H9 (cell line): ENCODE results near the gene TIGD6. TPM values are rescaled to one million over a fixed set of nuclear protein-coding genes. Genes with fewer than 3 reads are reported as not detected.

Source experiments
- DNase-seq: peaks from one replicate; pipeline ENCODE4 v3.0.0-alpha.2; 2017
- H2AFZ ChIP-seq: one replicate; pipeline ENCODE4 v1.6.1; 2013; ENCODE audit warnings: mild to moderate bottlenecking, low read length, control low read depth, moderate library complexity
- H2AK5ac ChIP-seq: 2 replicates; pipeline ENCODE4 v1.6.1; 2013; ENCODE audit warnings: low read length, control low read depth, mixed read lengths; ENCODE audit not compliant: insufficient read length
- H2BK120ac ChIP-seq: one replicate; pipeline ENCODE4 v1.6.1; 2013; ENCODE audit warnings: low read depth, mild to moderate bottlenecking, low read length, control low read depth, inconsistent platforms; ENCODE audit not compliant: poor library complexity, severe bottlenecking
- H2BK12ac ChIP-seq: 2 replicates; pipeline ENCODE4 v1.6.1; 2013; ENCODE audit warnings: low read length, control low read depth, mixed read lengths, low read depth; ENCODE audit not compliant: insufficient read length
- H2BK15ac ChIP-seq: 2 replicates; pipeline ENCODE4 v1.6.1; 2013; ENCODE audit warnings: low read depth, low read length, control low read depth
- H2BK20ac ChIP-seq: one replicate; pipeline ENCODE4 v1.6.1; 2013; ENCODE audit warnings: low read depth, mild to moderate bottlenecking, low read length, control low read depth, inconsistent platforms; ENCODE audit not compliant: poor library complexity, severe bottlenecking
- H2BK5ac ChIP-seq: 2 replicates; pipeline ENCODE4 v1.6.1; 2013; ENCODE audit warnings: low read length, control low read depth, mixed read lengths; ENCODE audit not compliant: insufficient read length
- H3K14ac ChIP-seq: 2 replicates; pipeline ENCODE4 v1.6.1; 2013; ENCODE audit warnings: low read length, control low read depth; ENCODE audit not compliant: insufficient read depth
- H3K18ac ChIP-seq: 2 replicates; pipeline ENCODE4 v1.6.1; 2013; ENCODE audit warnings: low read depth, mild to moderate bottlenecking, mixed read lengths, low read length, control low read depth; ENCODE audit not compliant: insufficient read length
- H3K23ac ChIP-seq: 2 replicates; pipeline ENCODE4 v1.6.1; 2013; ENCODE audit warnings: low read length, control low read depth, mixed read lengths, low read depth; ENCODE audit not compliant: insufficient read length
- H3K23me2 ChIP-seq: 2 replicates; pipeline ENCODE4 v1.6.1; 2013; ENCODE audit warnings: low read depth, mild to moderate bottlenecking, mixed read lengths, low read length, control low read depth; ENCODE audit not compliant: insufficient read length, poor library complexity, severe bottlenecking
- H3K27ac ChIP-seq: 2 replicates; pipeline ENCODE4 v1.5.1; 2013; ENCODE audit warnings: low read length, control low read depth, mixed read lengths, low read depth; ENCODE audit not compliant: insufficient read length
- H3K27me3 ChIP-seq: 2 replicates; pipeline ENCODE4 v1.6.1; 2013; ENCODE audit warnings: low read length, control low read depth, inconsistent platforms; ENCODE audit not compliant: insufficient read depth
- H3K4ac ChIP-seq: 2 replicates; pipeline ENCODE4 v1.6.1; 2013; ENCODE audit warnings: low read depth, mild to moderate bottlenecking, control low read depth, inconsistent platforms, low read length, moderate library complexity
- H3K4me1 ChIP-seq: 2 replicates; pipeline ENCODE4 v1.6.1; 2013; ENCODE audit warnings: low read length, control low read depth, inconsistent platforms; ENCODE audit not compliant: insufficient read depth
- H3K4me2 ChIP-seq: 2 replicates; pipeline ENCODE4 v1.6.1; 2013; ENCODE audit warnings: low read length, control low read depth, mixed read lengths; ENCODE audit not compliant: insufficient read length, insufficient read depth
- H3K56ac ChIP-seq: 2 replicates; pipeline ENCODE4 v1.6.1; 2013; ENCODE audit warnings: low read depth, mild to moderate bottlenecking, mixed read lengths, low read length, control low read depth; ENCODE audit not compliant: insufficient read length
- H3K79me1 ChIP-seq: 2 replicates; pipeline ENCODE4 v1.6.1; 2013; ENCODE audit warnings: low read depth, mild to moderate bottlenecking, moderate library complexity, low read length, control low read depth, inconsistent platforms; ENCODE audit not compliant: insufficient read depth, poor library complexity, severe bottlenecking
- H3K79me2 ChIP-seq: 2 replicates; pipeline ENCODE4 v1.6.1; 2013; ENCODE audit warnings: low read length, control low read depth, inconsistent platforms; ENCODE audit not compliant: insufficient read depth
- H3K9ac ChIP-seq: 2 replicates; pipeline ENCODE4 v1.6.1; 2013; ENCODE audit warnings: low read length, control low read depth, mixed read lengths; ENCODE audit not compliant: insufficient read length; ENCODE audit errors: extremely low read depth
- H3K9me3 ChIP-seq: one replicate; pipeline ENCODE4 v1.6.1; 2013; ENCODE audit warnings: low read depth, low read length, inconsistent platforms; ENCODE audit not compliant: control insufficient read depth
- H3T11ph ChIP-seq: one replicate; pipeline ENCODE4 v1.6.1; 2013; ENCODE audit warnings: mild to moderate bottlenecking, low read length, control low read depth, inconsistent platforms
- H4K20me1 ChIP-seq: one replicate; pipeline ENCODE4 v1.6.1; 2013; ENCODE audit not compliant: control insufficient read depth, insufficient read length, insufficient read depth
- H4K5ac ChIP-seq: 2 replicates; pipeline ENCODE4 v1.6.1; 2013; ENCODE audit warnings: low read depth, mild to moderate bottlenecking, mixed read lengths, low read length, control low read depth; ENCODE audit not compliant: insufficient read length
- H4K8ac ChIP-seq: replicated peaks from 2 replicates; pipeline ENCODE4 v1.6.1; 2013; ENCODE audit warnings: low read length, control low read depth, mixed read lengths, low read depth; ENCODE audit not compliant: insufficient read length
- H4K91ac ChIP-seq: 2 replicates; pipeline ENCODE4 v1.6.1; 2013; ENCODE audit warnings: low read depth, mild to moderate bottlenecking, moderate library complexity, mixed read lengths, low read length, control low read depth; ENCODE audit not compliant: insufficient read length
- H3K27ac Mint-ChIP-seq, 3 experiments: 2 replicates in 2 of 3; 3 replicates in 1 of 3; pipeline ENCODE4 v1.8.0; 2020 to 2021; ENCODE audit warnings: mixed read lengths in 3 of 3, mild to moderate bottlenecking in 1 of 3, moderate library complexity in 1 of 3
- H3K27me3 Mint-ChIP-seq: 2 replicates; pipeline ENCODE4 v1.8.0; 2021; ENCODE audit warnings: low read depth, mild to moderate bottlenecking, moderate library complexity, mixed read lengths
- H3K36me3 Mint-ChIP-seq, 3 experiments: 2 replicates in 2 of 3; 3 replicates in 1 of 3; pipeline ENCODE4 v1.8.0; 2020 to 2021; ENCODE audit warnings: low read depth in 3 of 3, mixed read lengths in 3 of 3; ENCODE audit not compliant: insufficient read depth in 1 of 3
- H3K4me1 Mint-ChIP-seq, 2 experiments: 2 replicates each; pipeline ENCODE4 v1.8.0; 2020; ENCODE audit warnings: mixed read lengths in 2 of 2
- H3K4me3 Mint-ChIP-seq, 2 experiments: 2 replicates in 1 of 2; 3 replicates in 1 of 2; pipeline ENCODE4 v1.8.0; 2020 to 2021; ENCODE audit warnings: mild to moderate bottlenecking in 2 of 2, mixed read lengths in 2 of 2, moderate library complexity in 1 of 2
- H3K9me3 Mint-ChIP-seq, 2 experiments: 2 replicates in 1 of 2; 3 replicates in 1 of 2; pipeline ENCODE4 v1.8.0; 2020; ENCODE audit warnings: mild to moderate bottlenecking in 2 of 2, mixed read lengths in 2 of 2, moderate library complexity in 1 of 2
- WGBS: extraction: QIAGEN DNeasy Blood & Tissue Kit; methylation state at CpG from one replicate; pipeline ENCODE4 v1.1.7; 2013; ENCODE audit warnings: missing lambda C conversion rate, low lambda C conversion rate, mixed read lengths; ENCODE audit not compliant: insufficient read length; ENCODE audit errors: extremely low coverage; 5-methylcytosine and 5-hydroxymethylcytosine counted together
- total RNA-seq: library from RNA; stranded (reverse); gene quantifications from 2 replicates; pipeline ENCODE4 v1.2.1, GENCODE V29; 2021
- TF ChIP-seq, protein P1 (sequence below): fragments of 200-600 bp; sonication (generic); conservative IDR thresholded peaks from 3 replicates; pipeline ENCODE4 v1.8.0; 2021; ENCODE audit warnings: antibody characterized with exemption, mild to moderate bottlenecking

The TIGD6 gene
- total RNA-seq, 1 experiment from 2014 or later = 1.8 TPM

DNA sequence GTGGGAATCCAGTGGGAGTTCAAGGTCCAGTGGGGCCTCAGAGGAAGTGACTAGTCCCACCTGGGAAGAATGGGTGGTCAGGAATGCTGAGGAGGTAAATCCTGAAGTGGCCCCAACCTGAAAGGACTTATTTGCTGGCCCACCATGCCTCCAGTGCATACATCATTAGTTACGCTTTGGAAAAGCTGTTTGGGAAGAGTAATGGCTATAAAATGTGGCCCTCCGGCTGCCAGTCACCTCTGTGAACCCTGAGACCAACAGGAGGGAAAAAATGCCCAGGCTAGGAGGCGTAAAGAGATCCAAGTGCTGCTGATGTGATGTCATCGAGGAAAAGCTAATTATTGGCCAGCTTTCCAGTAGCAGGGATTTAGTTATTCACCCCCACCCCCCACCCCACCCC lies 42.6 kb downstream of the TIGD6 start:
- H3K27me3 ChIP-seq = no peaks in the 10 kb centered on the region; the same call in 1 of the 2 replicates
- H2BK12ac ChIP-seq = no peak overlapping the region
- WGBS = no CpG with 5 or more reads among the region's 4 CpGs

More for the DNA sequence above, 42.6 kb downstream of the TIGD6 start:
- no peak overlapping the region for H3K14ac ChIP-seq
- H2BK120ac ChIP-seq = no peak overlapping the region
- peaks cover 0 to 2% (median 0%) of the 10 kb centered on the region in 3 experiments; a peak in 1 of 7 replicates for H3K36me3 Mint-ChIP-seq
- H3K27ac ChIP-seq = no peak overlapping the region
- H3K79me2 ChIP-seq = no peaks in the 10 kb centered on the region
- H2BK20ac ChIP-seq = no peak overlapping the region
- H3K9ac ChIP-seq = no peak overlapping the region
- H2BK5ac ChIP-seq = no peak overlapping the region
- no peaks in the 10 kb centered on the region for H4K20me1 ChIP-seq
- H2AK5ac ChIP-seq = no peak overlapping the region
- H4K8ac ChIP-seq = no peak overlapping the region
- H3K4me1 Mint-ChIP-seq = peaks cover 13 to 16% of the 10 kb centered on the region in 2 experiments
- DNase-seq = no peak
- H3K56ac ChIP-seq = no peak overlapping the region
- H2AFZ ChIP-seq = no peak overlapping the region
- peaks cover 9% of the 10 kb centered on the region for H3K27me3 Mint-ChIP-seq
- no peak overlapping the region for H3K4me3 Mint-ChIP-seq
- no peaks in the 10 kb centered on the region for H3K9me3 Mint-ChIP-seq
- TF ChIP-seq, protein P1, sequence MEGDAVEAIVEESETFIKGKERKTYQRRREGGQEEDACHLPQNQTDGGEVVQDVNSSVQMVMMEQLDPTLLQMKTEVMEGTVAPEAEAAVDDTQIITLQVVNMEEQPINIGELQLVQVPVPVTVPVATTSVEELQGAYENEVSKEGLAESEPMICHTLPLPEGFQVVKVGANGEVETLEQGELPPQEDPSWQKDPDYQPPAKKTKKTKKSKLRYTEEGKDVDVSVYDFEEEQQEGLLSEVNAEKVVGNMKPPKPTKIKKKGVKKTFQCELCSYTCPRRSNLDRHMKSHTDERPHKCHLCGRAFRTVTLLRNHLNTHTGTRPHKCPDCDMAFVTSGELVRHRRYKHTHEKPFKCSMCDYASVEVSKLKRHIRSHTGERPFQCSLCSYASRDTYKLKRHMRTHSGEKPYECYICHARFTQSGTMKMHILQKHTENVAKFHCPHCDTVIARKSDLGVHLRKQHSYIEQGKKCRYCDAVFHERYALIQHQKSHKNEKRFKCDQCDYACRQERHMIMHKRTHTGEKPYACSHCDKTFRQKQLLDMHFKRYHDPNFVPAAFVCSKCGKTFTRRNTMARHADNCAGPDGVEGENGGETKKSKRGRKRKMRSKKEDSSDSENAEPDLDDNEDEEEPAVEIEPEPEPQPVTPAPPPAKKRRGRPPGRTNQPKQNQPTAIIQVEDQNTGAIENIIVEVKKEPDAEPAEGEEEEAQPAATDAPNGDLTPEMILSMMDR = no peak
- no peak overlapping the region for H3T11ph ChIP-seq
- H3K9me3 ChIP-seq = no peaks in the 10 kb centered on the region
- H4K91ac ChIP-seq = no peak overlapping the region
- no peak overlapping the region for H2BK15ac ChIP-seq
- no peak overlapping the region for H3K18ac ChIP-seq
- H3K4me2 ChIP-seq = no peak overlapping the region
- peaks cover 2% of the 10 kb centered on the region; the same call in 1 of the 2 replicates for H3K4me1 ChIP-seq
- H3K23ac ChIP-seq = no peak overlapping the region
- H3K4ac ChIP-seq = no peak overlapping the region
- no peak overlapping the region for H4K5ac ChIP-seq
- no peaks in the 10 kb centered on the region for H3K79me1 ChIP-seq
- peaks cover 5% of the 10 kb centered on the region for H3K23me2 ChIP-seq
- no peak overlapping the region for H3K27ac Mint-ChIP-seq
